SK-MEL-5 (cell line): ENCODE measurements around the gene TGFBR1. TPM values are rescaled to one million over a fixed set of nuclear protein-coding genes. Genes with fewer than 3 reads are reported as not detected.
A peak's percentile ranks its signal among the peaks of the same experiment; 100 is the strongest.
"Not testable (repeated sequence)": the region's sequence is repeated elsewhere in the genome, so short reads cannot be mapped to it uniquely, and the experiment has no call there.

Experiments
- DNase-seq: peaks from one replicate; pipeline ENCODE4 v3.0.0-alpha.2; 2016; ENCODE audit warnings: low read depth, low spot score
- in situ Hi-C: cut with HindIII; loops from 2 replicates; pipeline ENCODE4 v1.10.0; 2016; ENCODE audit warnings: low sequenced_read_pairs, high pct_unique_total_duplicates, low pct_unique_long_range_greater_than_20kb
- total RNA-seq: library from RNA; depleted of rRNA; stranded (reverse); fragments of >200 nt; shearing (Covaris generic); gene quantifications from 2 replicates; pipeline ENCODE4 v1.2.3, GENCODE V29; 2014

Gene TGFBR1
- total RNA-seq, 1 experiment from 2014 or later, result 122 TPM

DNA sequence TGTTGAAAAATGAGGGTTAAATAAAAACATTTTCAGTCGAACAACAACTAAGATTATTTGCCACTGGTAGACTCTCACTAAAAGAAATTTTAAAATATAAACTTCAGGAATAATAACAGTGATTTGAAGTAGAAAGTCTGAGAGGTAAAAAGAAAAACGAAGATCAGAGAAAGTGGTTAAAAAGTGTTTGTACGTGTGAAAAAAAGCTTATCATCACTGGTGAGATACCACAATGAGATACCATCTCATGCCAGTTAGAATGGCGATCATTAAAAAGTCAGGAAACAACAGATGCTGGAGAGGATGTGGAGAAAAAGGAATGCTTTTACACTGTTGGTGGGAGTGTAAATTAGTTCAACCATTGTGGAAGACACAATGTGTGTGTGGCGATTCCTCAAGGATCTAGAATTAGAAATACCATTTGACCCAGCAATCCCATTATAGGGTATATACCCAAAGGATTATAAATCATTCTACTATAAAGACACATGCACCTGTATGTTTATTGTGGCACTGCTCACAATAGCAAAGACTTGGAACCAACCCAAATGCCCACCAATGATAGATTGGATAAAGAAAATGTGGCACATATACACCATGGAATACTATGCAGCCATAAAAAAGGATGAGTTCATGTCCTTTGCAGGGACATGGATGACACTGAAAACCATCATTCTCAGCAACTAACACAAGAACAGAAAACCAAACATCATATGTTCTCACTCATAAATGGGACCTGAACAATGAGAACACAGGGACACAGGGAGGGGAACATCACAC is 4.9 kb upstream of the TGFBR1 start:
- DNase-seq, in situ Hi-C loops: not testable (repeated sequence)

GRCh38 chr9:99101271-99101670 is 3.6 kb upstream of the TGFBR1 start:
- DNase-seq, result no peak
- in situ Hi-C loops, result no loop called here

DNA sequence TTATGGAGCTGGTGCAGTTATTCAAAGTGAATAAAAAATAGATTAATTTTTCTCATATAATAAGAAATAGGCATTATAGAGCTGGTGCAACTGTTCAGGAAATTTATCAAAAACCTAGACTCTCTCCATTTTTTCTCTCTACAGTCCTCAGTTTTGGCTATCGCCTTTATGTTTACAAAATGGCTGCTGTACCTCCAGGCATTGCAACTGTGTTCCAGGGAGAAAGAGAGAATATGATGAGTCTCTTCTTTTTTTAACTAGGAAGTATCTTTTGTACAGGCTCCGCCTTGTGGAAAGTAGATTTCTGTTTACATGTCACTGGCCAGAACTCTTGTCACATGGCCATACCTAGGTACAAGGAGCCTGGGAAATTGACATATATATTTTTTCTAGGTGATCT is 3.1 kb upstream of the TGFBR1 start:
- no peak for DNase-seq
- in situ Hi-C loops, result no loop called here

GRCh38 chr9:99103054-99103895 is 1.6 kb upstream of the TGFBR1 start:
- in situ Hi-C loops, result no loop called here
- no peak for DNase-seq

DNA sequence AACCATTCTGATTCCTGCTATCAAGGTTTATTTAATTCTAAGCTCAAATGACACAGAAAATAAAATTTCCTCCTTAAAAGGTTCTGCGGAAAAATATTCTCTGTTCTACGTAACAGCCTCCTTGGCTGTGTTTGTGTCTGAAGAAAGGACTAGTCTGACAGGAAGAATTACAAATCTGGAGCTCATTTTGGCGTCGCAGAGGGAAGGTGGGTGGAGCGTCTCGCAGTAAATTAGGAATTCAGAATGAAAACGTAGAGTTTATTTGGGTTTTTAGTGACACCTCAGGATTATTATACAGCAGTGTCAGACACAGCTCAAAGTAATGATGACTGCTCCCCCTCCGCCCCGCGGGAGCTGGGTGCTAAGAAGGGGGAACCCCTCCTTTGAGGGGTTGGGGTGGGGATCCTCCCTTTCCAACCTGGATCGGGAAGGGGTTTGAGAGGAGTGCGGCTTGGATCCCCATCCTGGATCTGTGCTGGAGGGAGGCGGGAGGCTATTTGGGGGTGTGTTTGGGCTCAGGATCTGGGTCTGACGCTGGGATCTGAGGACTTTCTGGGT is 933 bp upstream of the TGFBR1 start:
- no peak for DNase-seq
- in situ Hi-C loops, result no loop called here

DNA sequence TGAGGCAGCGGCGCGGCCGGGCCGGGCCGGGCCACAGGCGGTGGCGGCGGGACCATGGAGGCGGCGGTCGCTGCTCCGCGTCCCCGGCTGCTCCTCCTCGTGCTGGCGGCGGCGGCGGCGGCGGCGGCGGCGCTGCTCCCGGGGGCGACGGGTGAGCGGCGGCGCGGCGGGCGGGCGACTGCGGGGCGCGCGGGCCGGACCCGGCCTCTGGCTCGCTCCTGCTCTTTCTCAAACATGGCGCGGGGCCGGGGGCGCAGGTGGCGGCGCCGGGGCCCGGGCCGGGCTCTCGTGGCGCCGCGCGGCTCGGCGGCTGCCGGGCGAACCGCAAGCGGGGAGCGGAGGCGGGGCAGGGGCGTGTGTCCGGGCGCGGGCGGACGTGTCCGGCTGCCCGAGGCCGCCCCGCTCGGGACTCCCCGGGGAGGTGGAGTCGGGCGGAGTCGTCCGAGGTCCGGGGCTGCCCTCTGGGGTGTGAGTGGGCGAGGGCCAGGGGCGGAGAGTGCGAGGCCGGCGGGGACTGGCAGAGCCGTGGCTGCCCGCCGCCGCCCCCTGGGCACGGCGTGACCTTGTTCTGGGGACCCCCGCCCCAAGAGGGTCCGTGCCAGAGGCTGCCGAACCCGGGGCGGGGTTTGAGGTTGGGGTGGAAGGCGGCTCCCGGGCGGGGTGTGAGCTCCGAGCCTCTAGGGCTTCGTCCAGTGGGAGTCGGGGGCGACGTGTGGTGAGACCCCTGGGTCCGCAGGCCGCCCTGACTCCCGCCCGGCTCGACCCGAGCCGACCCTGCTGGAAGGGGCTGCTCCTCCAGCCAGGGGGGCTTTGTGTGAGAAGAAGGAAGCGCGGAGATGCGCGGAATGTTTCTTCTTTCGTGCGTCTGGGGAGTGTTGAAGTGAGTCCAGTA is 485 bp downstream of the TGFBR1 start:
- DNase-seq, result peak; percentile 71
- in situ Hi-C loops, result no loop called here

GRCh38 chr9:99106044-99106375 is 1.1 kb downstream of the TGFBR1 start:
- in situ Hi-C loops, result no loop called here

DNA sequence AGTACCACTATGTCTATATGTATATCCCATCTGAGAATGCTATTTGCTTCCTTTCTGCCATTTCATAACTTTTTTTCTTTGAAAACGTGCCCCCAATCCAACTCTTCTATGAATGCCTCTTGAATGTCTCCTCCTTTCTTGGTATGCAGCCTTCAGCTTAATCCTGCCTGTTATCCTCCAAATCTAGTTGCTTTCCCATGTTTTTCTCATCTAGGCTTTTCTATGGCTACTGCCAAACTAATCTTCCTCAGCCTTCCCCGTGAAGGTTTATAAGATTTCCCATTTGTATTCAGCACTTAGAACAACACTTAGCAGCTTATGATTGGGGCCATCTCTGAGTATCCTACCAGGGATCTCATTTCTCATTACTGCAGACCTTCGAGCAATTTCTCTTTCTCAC is 2.5 kb downstream of the TGFBR1 start:
- in situ Hi-C loops, result no loop called here

More at GRCh38 chr9:99106044-99106375, 1.1 kb downstream of the TGFBR1 start:
- no peak for DNase-seq

DNA sequence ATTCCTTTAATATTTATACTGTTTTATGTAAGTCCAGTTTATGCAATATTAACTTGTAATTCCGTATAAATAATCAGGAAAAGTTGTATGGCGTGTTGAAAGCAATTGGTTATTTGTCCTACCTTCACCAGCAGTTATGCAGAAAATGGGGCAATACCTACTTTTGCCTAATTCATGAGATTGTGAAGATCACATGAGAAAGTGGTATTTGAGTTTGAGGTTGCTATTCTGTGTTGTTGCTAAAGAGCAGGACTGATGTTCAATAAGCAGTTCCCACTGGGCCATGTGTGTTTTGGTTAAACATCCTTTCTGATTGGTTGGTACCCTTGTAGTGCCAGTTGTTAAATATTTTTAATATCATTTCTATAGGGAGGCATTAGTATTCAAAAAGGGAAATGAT is 3.2 kb downstream of the TGFBR1 start:
- peak; percentile 23 for DNase-seq
- in situ Hi-C loops, result no loop called here

More for the DNA sequence above, 2.5 kb downstream of the TGFBR1 start:
- no peak for DNase-seq

- in situ Hi-C loops, result no loop called here
- DNase-seq, result peak; percentile 90
These were observed 4.6 kb downstream of the TGFBR1 start for GRCh38 chr9:99109522-99109921.

DNA sequence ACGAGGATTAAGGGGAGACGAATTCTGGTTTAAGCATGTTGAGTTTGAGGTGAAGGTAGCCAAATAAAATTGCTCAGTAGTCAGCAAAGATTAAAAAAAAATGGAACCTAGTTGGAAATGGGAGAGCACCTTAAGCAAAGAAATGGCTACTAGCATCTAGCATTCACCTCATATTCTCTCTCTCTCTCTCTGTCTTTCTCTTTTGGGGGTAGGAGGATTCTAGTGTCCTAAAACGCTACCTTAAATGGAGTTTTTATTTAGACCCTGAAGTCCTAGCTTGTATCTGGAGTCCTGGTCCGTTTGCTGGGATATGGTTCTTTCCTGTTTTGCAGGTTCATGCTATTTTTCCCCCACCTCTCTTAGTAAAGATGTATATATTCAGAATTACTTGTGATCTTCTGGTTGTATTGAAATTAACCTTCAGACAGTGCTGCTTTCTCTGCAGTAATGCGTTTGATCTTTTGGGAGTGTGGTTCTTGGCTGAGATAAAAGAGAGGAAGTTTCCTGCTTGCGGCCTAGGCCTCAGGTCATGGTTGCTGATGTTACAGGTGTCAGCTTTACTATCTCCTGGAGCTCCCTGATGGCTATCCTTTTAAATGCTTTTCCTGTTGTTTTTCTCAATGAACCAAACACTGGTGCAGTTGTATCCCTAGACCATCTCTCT is 8.0 kb downstream of the TGFBR1 start:
- DNase-seq, result no peak
- in situ Hi-C loops, result no loop called here

GRCh38 chr9:99113414-99114048 is 8.6 kb downstream of the TGFBR1 start:
- DNase-seq, result no peak
- in situ Hi-C loops, result no loop called here

GRCh38 chr9:99114049-99114440 is 9.1 kb downstream of the TGFBR1 start:
- in situ Hi-C loops, result no loop called here

GRCh38 chr9:99114846-99115500 is 10.1 kb downstream of the TGFBR1 start:
- peak; percentile 97 for DNase-seq
- in situ Hi-C loops, result no loop called here

More at GRCh38 chr9:99114049-99114440, 9.1 kb downstream of the TGFBR1 start:
- no peak for DNase-seq

DNA sequence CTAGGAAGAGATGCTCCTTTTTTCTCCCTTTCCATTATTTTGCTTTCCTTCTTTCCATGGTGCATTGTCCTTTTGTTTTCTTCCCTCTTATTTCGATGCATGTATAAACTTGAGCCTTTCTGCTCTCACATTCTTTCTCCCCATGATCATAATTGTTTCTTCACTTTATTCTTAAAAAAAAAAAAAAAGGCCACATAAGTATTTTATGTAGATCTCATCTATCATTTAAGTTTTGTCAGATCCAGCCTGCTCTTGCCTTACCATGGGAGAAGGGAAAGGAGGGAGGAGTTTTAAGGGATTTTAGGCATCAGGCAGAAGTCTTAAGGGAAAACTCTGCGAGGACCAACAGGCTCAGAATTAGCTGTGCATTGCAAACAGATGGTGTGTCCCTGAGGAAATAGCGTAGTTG is 11.1 kb downstream of the TGFBR1 start:
- peak; percentile 49 for DNase-seq
- in situ Hi-C loops, result no loop called here

DNA sequence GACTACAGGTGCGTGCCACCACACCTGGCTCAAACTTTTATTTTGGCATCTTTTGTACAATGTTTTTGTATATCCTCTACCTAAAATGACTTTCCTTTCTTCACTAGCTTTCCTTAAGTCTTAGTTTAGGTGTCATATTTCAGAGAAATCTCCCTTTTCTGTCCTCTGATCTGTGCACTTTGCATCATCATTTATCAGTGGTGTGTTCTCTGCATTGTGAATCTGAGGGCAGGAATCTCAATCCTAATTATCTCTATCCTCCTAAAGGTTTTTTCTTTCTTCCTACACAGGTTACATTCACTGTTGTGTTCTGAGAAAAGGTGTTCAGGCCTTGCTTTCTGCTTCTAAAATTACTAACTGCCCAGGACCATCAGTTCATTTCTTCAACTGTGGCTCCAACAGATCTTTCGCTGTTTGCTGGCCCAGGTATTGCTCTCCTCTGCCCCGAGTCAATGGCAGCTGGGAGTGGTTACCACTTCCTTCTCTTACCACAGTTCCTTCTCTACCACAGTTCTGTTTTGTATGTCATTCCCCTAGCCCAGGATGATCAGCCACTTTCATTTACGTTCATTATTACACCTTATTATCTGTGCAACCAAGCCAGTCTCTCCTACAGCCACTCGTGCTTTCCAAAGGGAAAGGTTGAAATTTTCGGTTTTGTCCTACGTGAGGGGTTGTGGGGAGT is 14.0 kb downstream of the TGFBR1 start:
- no peak for DNase-seq
- in situ Hi-C loops, result no loop called here
